CD14-positive monocyte (primary cell): Measurements from ENCODE around the gene CST9L. TPM values are rescaled to one million over a fixed set of nuclear protein-coding genes. Genes with fewer than 3 reads are reported as not detected.

Source experiments
- DNase-seq, 3 donors: peaks; one replicate each; pipeline ENCODE4 v3.0.0-alpha.2; 2011 to 2022
- H2AFZ ChIP-seq: 2 replicates; pipeline ENCODE4 v1.6.0; 2012; ENCODE audit warnings: mild to moderate bottlenecking, low read depth, low read length, inconsistent platforms; ENCODE audit not compliant: insufficient read depth, poor library complexity, severe bottlenecking
- H3K27ac ChIP-seq, 2 donors: 1 replicate in 1 of 2; 2 replicates in 1 of 2; pipeline ENCODE4 v1.5.1; 2012 to 2013; ENCODE audit warnings: low read length in 2 of 2, control low read depth in 1 of 2, inconsistent platforms in 1 of 2, low read depth in 1 of 2, mild to moderate bottlenecking in 1 of 2
- H3K27me3 ChIP-seq, 2 donors: one replicate each; pipeline versions ENCODE4 v1.6.0 to v1.6.1; 2011 to 2013; ENCODE audit warnings: low read length in 2 of 2; ENCODE audit not compliant: control insufficient read depth in 2 of 2, insufficient read depth in 2 of 2
- H3K36me3 ChIP-seq, 2 donors: replicated peaks in 1 of 2; 1 replicate in 1 of 2; 2 replicates in 1 of 2; pipeline versions ENCODE4 v1.5.1 to v1.6.1; 2012 to 2013; ENCODE audit warnings: low read length in 2 of 2, control low read depth in 1 of 2, inconsistent platforms in 1 of 2, mild to moderate bottlenecking in 1 of 2; ENCODE audit not compliant: insufficient read depth in 2 of 2, control insufficient read depth in 1 of 2
- H3K4me1 ChIP-seq, 2 donors: 1 replicate in 1 of 2; 2 replicates in 1 of 2; pipeline versions ENCODE4 v1.5.1 to v1.6.1; 2012 to 2013; ENCODE audit warnings: low read length in 2 of 2, control low read depth in 1 of 2, inconsistent platforms in 1 of 2, mild to moderate bottlenecking in 1 of 2, moderate library complexity in 1 of 2; ENCODE audit not compliant: insufficient read depth in 2 of 2, control insufficient read depth in 1 of 2
- H3K4me2 ChIP-seq: replicated peaks from 2 replicates; pipeline ENCODE3; 2012; ENCODE audit warnings: low read length, moderate library complexity, mild to moderate bottlenecking; ENCODE audit not compliant: poor library complexity, severe bottlenecking; ENCODE audit errors: extremely low read depth
- H3K4me3 ChIP-seq, 3 experiments: fragments of 200-600 bp in 1 of 3; sonication (generic) in 1 of 3; replicated peaks in 1 of 3; 1 replicate in 2 of 3; 2 replicates in 1 of 3; pipeline ENCODE4 v1.5.1; 2011 to 2013; ENCODE audit warnings: low read length in 3 of 3, mild to moderate bottlenecking in 3 of 3, control low read depth in 2 of 3, low read depth in 2 of 3, inconsistent platforms in 1 of 3, moderate library complexity in 1 of 3
- H3K79me2 ChIP-seq: 2 replicates; pipeline ENCODE4 v1.6.0; 2012; ENCODE audit warnings: mild to moderate bottlenecking, control low read depth, inconsistent platforms, low read length, moderate library complexity; ENCODE audit not compliant: insufficient read depth
- H3K9ac ChIP-seq: 2 replicates; pipeline ENCODE4 v1.6.0; 2017; ENCODE audit warnings: low read length, mild to moderate bottlenecking; ENCODE audit not compliant: insufficient read depth, poor library complexity, severe bottlenecking
- H3K9me3 ChIP-seq, 2 donors: replicated peaks in 1 of 2; 1 replicate in 1 of 2; 2 replicates in 1 of 2; pipeline versions ENCODE4 v1.5.1 to v1.6.1; 2012 to 2013; ENCODE audit warnings: low read length in 2 of 2, control low read depth in 1 of 2; ENCODE audit not compliant: control insufficient read depth in 1 of 2, insufficient read depth in 1 of 2
- H4K20me1 ChIP-seq: 2 replicates; pipeline ENCODE4 v1.6.0; 2012; ENCODE audit warnings: mild to moderate bottlenecking, low read length, control low read depth, moderate library complexity; ENCODE audit not compliant: insufficient read depth
- H3K27ac Mint-ChIP-seq, 7 donors: one replicate each; pipeline ENCODE4 v1.8.0; 2020; ENCODE audit warnings: mild to moderate bottlenecking in 7 of 7, mixed read lengths in 7 of 7, moderate library complexity in 6 of 7, inconsistent platforms in 2 of 7
- H3K27me3 Mint-ChIP-seq, 3 donors: one replicate each; pipeline ENCODE4 v1.8.0; 2021 to 2022; ENCODE audit warnings: low read depth in 3 of 3, mild to moderate bottlenecking in 3 of 3, mixed read lengths in 3 of 3, moderate library complexity in 3 of 3, inconsistent platforms in 1 of 3
- H3K36me3 Mint-ChIP-seq, 2 donors: one replicate each; pipeline ENCODE4 v1.8.0; 2020; ENCODE audit warnings: mixed read lengths in 2 of 2, inconsistent platforms in 1 of 2, mild to moderate bottlenecking in 1 of 2
- H3K4me1 Mint-ChIP-seq: one replicate; pipeline ENCODE4 v1.8.0; 2020; ENCODE audit warnings: mild to moderate bottlenecking, mixed read lengths
- H3K4me3 Mint-ChIP-seq, 2 donors: one replicate each; pipeline ENCODE4 v1.8.0; 2020; ENCODE audit warnings: mild to moderate bottlenecking in 2 of 2, mixed read lengths in 2 of 2, moderate library complexity in 1 of 2
- H3K9me3 Mint-ChIP-seq, 7 donors: one replicate each; pipeline ENCODE4 v1.8.0; 2020 to 2022; ENCODE audit warnings: mixed read lengths in 7 of 7, mild to moderate bottlenecking in 6 of 7, moderate library complexity in 6 of 7, inconsistent platforms in 2 of 7
- CTCF ChIP-seq: fragments of 200-600 bp; IDR thresholded peaks from one replicate; pipeline ENCODE4 v1.8.0; 2022; ENCODE audit warnings: antibody characterized with exemption, mild to moderate bottlenecking
- WGBS: methylation state at CpG from one replicate; pipeline ENCODE4 v1.1.5; 2013; ENCODE audit warnings: missing lambda C conversion rate; ENCODE audit not compliant: insufficient coverage; 5-methylcytosine and 5-hydroxymethylcytosine counted together
- intact Hi-C, 2 donors: fragments of 100-400 bp; cut with micrococcal nuclease; formaldehyde crosslinking; loops; one replicate each; pipeline versions ENCODE4 v1.15.0 to v1.15.1; 2023
- polyA plus RNA-seq, 3 donors: library from polyadenylated mRNA; depleted of rRNA in 1 of 3; unstranded in 2 of 3; stranded (reverse) in 1 of 3; fragments of 300-500 nt in 2 of 3; fragments of >200 nt in 1 of 3; fragmentation: Illumina TruSeq in 2 of 3; gene quantifications; 1 replicate in 2 of 3; 2 replicates in 1 of 3; pipeline ENCODE4 v1.2.3, GENCODE V29; 2012 to 2021

The CST9L gene
- polyA plus RNA-seq, 3 donors: not detected

- Mint-ChIP-seq H3K27me3 (peaks cover 0 to 7% (median 2%) of the 10 kb centered on the region in 3 donors), H3K36me3 (no peaks in the 10 kb centered on the region), H3K4me3 (no peak overlapping the region), H3K4me1 (peaks cover 1% of the 10 kb centered on the region), H3K9me3 (peaks cover 0 to 5% (median 0%) of the 10 kb centered on the region in 7 donors), H3K27ac (peak overlapping the region in 1 of 7 donors; percentile 17)
- WGBS: no CpG with 5 or more reads among the region's 1 CpG
- H3K36me3 ChIP-seq: no peaks in the 10 kb centered on the region
- no peak overlapping the region for H3K4me3 ChIP-seq
- no peak overlapping the region for H2AFZ ChIP-seq
- H3K9me3 ChIP-seq: no peaks in the 10 kb centered on the region
- H3K4me1 ChIP-seq: no peaks in the 10 kb centered on the region
- H3K9ac ChIP-seq: no peak overlapping the region
- intact Hi-C loops: no loop called here
- no peak overlapping the region for H3K27ac ChIP-seq
- H3K79me2 ChIP-seq: no peaks in the 10 kb centered on the region
- H3K4me2 ChIP-seq: no peak overlapping the region
- H3K27me3 ChIP-seq: no peaks in the 10 kb centered on the region
- H4K20me1 ChIP-seq: no peaks in the 10 kb centered on the region
- DNase-seq: no peak
- no peak for TF ChIP-seq CTCF
These were observed 1.3 kb upstream of the CST9L start for GRCh38 chr20:23569570-23569969.

- Histone ChIP-seq H3K79me2 (no peaks in the 10 kb centered on the region), H3K4me3 (no peak overlapping the region), H2AFZ (no peak overlapping the region), H3K9ac (no peak overlapping the region), H3K36me3 (no peaks in the 10 kb centered on the region), H3K27me3 (no peaks in the 10 kb centered on the region), H3K9me3 (no peaks in the 10 kb centered on the region), H3K4me1 (no peaks in the 10 kb centered on the region), H3K27ac (no peak overlapping the region), H4K20me1 (no peaks in the 10 kb centered on the region), H3K4me2 (no peak overlapping the region)
- no peak for DNase-seq
- peaks cover 0 to 7% (median 2%) of the 10 kb centered on the region in 3 donors for H3K27me3 Mint-ChIP-seq
- peaks cover 1% of the 10 kb centered on the region for H3K4me1 Mint-ChIP-seq
- no peak overlapping the region for H3K27ac Mint-ChIP-seq
- TF ChIP-seq CTCF: no peak
- H3K4me3 Mint-ChIP-seq: no peak overlapping the region
- whole genome bisulfite sequencing: no CpG with 5 or more reads among the region's 1 CpG
- H3K36me3 Mint-ChIP-seq: no peaks in the 10 kb centered on the region
- peaks cover 0 to 5% (median 0%) of the 10 kb centered on the region in 7 donors for H3K9me3 Mint-ChIP-seq
- intact Hi-C loops: no loop called here
These were observed 667 bp upstream of the CST9L start for GRCh38 chr20:23568971-23569330.
